NB4 (cell line): Measurements from ENCODE around the gene METTL25B.
A peak's percentile ranks its signal among the peaks of the same experiment; 100 is the strongest.

ENCODE experiments used
- DNase-seq: peaks from one replicate; pipeline ENCODE4 v3.0.0; 2010; ENCODE audit warnings: low read depth
- H3K4me3 ChIP-seq: one replicate; pipeline ENCODE4 v1.5.1; 2011; ENCODE audit warnings: mild to moderate bottlenecking, low read depth, low read length, moderate library complexity
- MYC ChIP-seq: IDR thresholded peaks from 2 replicates; pipeline ENCODE4 v1.6.1; 2011; ENCODE audit warnings: low read depth, low read length
- POLR2A ChIP-seq: IDR thresholded peaks from 2 replicates; pipeline ENCODE4 v1.6.1; 2011; ENCODE audit warnings: mild to moderate bottlenecking; ENCODE audit not compliant: insufficient read length; ENCODE audit errors: extremely low read depth
- TF ChIP-seq, protein P1 (sequence below): IDR thresholded peaks from one replicate; pipeline ENCODE4 v1.5.1; 2012; ENCODE audit warnings: low read depth, low read length
- TF ChIP-seq, protein P2 (sequence below): IDR thresholded peaks from 2 replicates; pipeline ENCODE4 v1.6.1; 2011; ENCODE audit warnings: low read depth, low read length

Gene METTL25B

DNA sequence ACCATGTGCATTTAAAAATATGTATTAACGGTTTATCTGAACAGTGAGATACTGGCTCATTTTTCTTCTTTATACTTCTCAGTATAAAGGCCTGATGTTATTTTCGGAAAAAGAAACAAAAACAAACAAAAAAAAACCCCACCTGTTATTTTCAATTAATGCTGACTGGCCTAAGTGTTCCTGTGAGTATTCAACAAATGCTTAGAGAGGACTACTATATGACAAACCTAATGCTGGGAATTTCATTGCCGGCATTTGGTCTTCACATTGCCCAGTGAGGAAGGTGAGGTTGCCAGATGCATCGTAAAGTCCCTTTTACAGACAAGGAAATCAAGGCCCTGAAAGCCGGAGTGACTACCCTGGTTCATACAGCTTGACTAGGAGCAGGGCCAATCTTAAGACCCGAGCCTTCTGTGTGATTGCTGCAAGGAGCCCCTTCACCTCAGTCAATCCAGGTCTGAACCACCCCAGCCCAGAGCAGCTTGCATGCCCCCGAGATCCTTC lies 12.0 kb downstream of the METTL25B start:
- H3K4me3 ChIP-seq: peak overlapping the region; percentile 76
- TF ChIP-seq MYC (no peak), POLR2A (no peak)
- TF ChIP-seq, protein P1, sequence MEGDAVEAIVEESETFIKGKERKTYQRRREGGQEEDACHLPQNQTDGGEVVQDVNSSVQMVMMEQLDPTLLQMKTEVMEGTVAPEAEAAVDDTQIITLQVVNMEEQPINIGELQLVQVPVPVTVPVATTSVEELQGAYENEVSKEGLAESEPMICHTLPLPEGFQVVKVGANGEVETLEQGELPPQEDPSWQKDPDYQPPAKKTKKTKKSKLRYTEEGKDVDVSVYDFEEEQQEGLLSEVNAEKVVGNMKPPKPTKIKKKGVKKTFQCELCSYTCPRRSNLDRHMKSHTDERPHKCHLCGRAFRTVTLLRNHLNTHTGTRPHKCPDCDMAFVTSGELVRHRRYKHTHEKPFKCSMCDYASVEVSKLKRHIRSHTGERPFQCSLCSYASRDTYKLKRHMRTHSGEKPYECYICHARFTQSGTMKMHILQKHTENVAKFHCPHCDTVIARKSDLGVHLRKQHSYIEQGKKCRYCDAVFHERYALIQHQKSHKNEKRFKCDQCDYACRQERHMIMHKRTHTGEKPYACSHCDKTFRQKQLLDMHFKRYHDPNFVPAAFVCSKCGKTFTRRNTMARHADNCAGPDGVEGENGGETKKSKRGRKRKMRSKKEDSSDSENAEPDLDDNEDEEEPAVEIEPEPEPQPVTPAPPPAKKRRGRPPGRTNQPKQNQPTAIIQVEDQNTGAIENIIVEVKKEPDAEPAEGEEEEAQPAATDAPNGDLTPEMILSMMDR: no peak
- TF ChIP-seq, protein P2, sequence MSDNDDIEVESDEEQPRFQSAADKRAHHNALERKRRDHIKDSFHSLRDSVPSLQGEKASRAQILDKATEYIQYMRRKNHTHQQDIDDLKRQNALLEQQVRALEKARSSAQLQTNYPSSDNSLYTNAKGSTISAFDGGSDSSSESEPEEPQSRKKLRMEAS: no peak
- peak; percentile 56 for DNase-seq

DNA sequence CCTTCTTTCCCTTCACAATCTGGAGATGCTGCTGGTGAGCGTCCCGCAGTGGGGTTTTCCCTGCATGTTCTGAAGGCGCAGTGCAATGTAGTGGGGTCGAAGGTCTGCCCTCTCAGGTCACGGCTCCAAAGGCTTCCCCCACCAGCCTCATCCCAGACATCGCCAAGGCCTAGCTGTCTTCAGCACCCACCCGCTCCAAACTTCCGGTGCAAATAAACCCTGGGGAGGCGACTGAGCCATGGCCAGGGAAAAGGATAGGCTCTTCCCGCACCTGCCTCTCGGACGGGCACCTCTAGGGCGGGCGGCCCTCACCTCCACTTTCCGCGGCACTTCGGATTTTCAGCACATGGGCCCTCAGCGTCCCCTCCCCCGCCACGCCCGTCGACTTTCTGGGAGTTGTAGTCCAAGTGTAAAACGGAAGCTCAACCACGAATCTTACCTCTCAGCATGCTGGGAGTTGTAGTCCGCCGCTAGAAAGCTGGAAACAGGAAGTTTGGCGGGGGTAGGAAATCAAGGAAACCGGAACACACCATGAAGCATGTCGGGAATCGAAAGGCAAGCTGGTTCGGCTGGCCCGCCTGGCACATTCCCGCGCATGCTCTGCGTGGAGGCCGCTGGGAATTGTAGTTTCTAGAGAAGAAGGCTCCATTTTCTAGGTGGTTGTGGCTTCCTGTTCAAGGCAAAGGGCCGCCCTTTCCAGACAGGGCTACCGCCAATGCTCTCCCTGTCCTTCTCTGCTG lies 12.6 kb downstream of the METTL25B start, which contains the start of gene MRPL24:
Gene MRPL24, minus strand, starts transcription at position 348 of the 740 bp plus-strand sequence. CDS start 2,384 bp downstream, outside the sequence.
- TF ChIP-seq POLR2A: peak; percentile 69
- TF ChIP-seq, protein P2: peak; percentile 96
- TF ChIP-seq, protein P1: no peak
- TF ChIP-seq MYC: peak; percentile 100
- DNase-seq: peak; percentile 99
- H3K4me3 ChIP-seq: peak within 1 kb of the TSS; percentile 76

DNA sequence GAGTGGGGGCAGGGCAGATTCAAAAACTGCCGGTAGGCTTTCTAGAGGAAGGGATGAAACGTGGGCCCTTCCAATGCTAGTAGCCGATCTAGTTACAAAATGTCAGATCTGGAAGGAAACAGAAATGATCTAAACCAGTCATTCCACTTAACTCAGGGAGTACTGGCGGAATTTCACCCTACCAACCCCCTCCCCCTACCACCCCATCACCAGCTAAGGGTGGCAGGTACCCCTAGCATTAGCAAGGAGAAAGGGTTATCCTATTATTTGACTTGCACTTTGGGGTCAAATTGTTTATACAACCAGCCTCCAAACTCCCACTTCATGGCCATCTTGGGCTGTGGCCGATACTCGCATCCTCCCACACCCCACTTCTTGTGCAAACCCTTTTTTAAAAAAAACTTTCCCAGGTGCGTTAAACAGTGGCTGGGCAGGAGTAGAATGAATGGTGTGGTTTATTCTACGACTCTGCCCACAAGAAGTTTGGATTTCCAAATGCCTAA lies 13.3 kb downstream of the METTL25B start:
- H3K4me3 ChIP-seq: peak overlapping the region; percentile 36
- no peak for TF ChIP-seq MYC
- no peak for TF ChIP-seq POLR2A
- TF ChIP-seq, protein P2: no peak
- TF ChIP-seq, protein P1: no peak
- no peak for DNase-seq

DNA sequence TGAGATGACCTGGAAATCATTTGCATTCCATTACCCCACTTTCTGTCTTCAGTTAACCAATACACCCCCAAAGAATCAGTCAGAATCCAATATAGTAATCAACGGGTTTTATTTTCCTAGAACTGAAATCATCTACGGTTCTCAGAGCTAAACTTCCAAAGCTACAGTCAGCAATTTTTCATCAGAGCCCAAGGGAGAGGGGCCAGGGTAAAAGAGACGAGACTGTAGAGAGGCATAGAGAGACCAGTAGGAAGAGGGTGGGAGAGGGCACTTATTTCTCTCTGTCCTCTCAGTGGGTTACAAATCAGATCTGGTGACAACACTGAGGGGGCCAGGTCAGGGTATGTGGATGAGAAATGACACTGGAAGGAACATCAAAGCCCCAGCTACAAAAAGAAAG lies 13.7 kb downstream of the METTL25B start:
- TF ChIP-seq POLR2A: no peak
- TF ChIP-seq, protein P1: no peak
- no peak for TF ChIP-seq MYC
- TF ChIP-seq, protein P2: no peak
- no peak overlapping the region for H3K4me3 ChIP-seq
- no peak for DNase-seq

DNA sequence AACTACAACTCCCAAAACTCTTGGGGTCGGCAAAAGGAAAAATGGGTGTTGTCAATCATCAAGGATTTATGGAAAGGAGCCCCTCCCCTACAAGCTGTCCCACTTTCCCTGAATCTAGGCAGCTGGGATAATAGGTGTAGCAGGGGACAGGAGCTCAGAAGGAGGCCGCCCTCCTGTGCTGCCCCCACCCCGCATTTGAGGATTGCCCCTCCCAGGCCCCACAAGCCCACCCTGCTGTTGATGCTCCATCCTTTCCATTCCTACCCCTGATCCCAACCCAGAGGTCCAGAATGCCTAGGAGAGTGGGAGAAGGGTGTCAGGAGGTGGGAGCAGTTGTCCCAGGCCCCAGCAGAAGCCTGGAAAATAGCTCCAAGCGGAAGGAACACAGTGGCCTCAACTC lies 14.5 kb downstream of the METTL25B start:
- TF ChIP-seq POLR2A (no peak), MYC (no peak)
- TF ChIP-seq, protein P1: no peak
- TF ChIP-seq, protein P2: no peak

More for the DNA sequence above, 14.5 kb downstream of the METTL25B start:
- H3K4me3 ChIP-seq: no peak overlapping the region
- DNase-seq: no peak
